Measurements from ENCODE around the gene CRY2. TPM values are rescaled to one million over a fixed set of nuclear protein-coding genes. Genes with fewer than 3 reads are reported as not detected.

Gene CRY2
- total and polyA plus RNA-seq, 2 experiments from 2014 or later, result 9.5 to 15.4 TPM

DNA sequence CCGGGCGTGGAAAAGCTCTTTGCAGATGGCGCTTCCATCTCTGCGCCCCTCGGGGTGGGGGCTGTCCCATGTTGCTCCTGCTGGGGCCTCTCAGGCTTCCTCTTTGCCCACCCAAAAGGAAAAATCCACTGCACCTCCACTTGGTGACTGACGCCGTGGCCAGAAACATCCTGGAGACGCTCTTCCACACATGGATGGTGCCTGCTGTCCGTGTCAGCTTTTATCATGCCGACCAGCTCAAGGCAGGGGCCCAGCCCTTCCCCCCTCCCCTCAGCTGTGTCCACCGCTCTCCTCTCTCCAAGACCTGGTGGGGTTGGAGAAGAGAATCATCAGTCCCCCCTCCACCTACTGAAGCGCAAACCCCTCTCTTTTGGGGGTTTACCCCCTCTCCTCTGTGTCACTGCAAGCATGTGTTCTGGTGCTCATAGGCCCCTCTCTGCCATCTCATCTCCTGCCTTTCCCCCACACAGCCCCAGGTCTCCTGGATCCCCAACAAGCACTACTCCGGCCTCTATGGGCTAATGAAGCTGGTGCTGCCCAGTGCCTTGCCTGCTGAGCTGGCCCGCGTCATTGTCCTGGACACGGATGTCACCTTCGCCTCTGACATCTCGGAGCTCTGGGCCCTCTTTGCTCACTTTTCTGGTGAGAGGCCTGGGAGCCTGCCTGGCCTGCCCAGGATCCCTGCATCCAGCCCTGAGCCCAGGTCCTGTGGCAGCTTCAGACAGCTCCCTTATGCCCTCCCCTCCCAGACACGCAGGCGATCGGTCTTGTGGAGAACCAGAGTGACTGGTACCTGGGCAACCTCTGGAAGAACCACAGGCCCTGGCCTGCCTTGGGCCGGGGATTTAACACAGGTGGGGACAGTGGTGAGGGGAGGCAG, 77.0 kb downstream of the CRY2 start:
- H3K4me3 ChIP-seq, result peak overlapping the region; percentile 36; the same call in 1 of the 2 replicates
- no peaks in the 10 kb centered on the region for H3K9me2 ChIP-seq (ENCODE audit: insufficient read depth)
- H3K79me2 ChIP-seq (replicated peaks; ENCODE audit: insufficient read depth), result peaks cover 19% of the 10 kb centered on the region

More for the DNA sequence above, 77.0 kb downstream of the CRY2 start:
- Histone ChIP-seq H4K20me1 (replicated peaks; ENCODE audit: insufficient read depth) (peaks cover 6% of the 10 kb centered on the region; the same call in 1 of the 2 replicates), H3K27me3 (ENCODE audit: insufficient read depth) (peaks cover 9% of the 10 kb centered on the region; the same call in 1 of the 2 replicates), H3K4me1 (ENCODE audit: insufficient read depth) (peaks cover 30% of the 10 kb centered on the region), H3F3A (replicated peaks; ENCODE audit: low read depth) (peaks cover 14% of the 10 kb centered on the region), H3K27ac (ENCODE audit: low read depth) (no peak overlapping the region), H2AFZ (no peak overlapping the region), H3K36me3 (ENCODE audit: insufficient read depth) (no peaks in the 10 kb centered on the region), H3K4me2 (peak overlapping the region; percentile 57; the same call in 1 of the 2 replicates)
- Mint-ChIP-seq H3K9me3 (no peaks in the 10 kb centered on the region; the same call in 2 of the 3 replicates), H3K4me1 (peaks cover 27% of the 10 kb centered on the region), H3K27ac (no peak overlapping the region), H3K36me3 (ENCODE audit: low read depth) (peaks cover 42% of the 10 kb centered on the region), H3K4me3 (peak overlapping the region; percentile 65), H3K27me3 (ENCODE audit: insufficient read depth, low read depth, poor library complexity) (peaks cover 29% of the 10 kb centered on the region)
- no peak for TF ChIP-seq CTCF (conservative IDR thresholded peaks at IDR 0.05; ENCODE audit: low read depth in 2 of 2)
- TF ChIP-seq JUNB (IDR thresholded peaks at IDR 0.05; ENCODE audit: unreplicated experiment), result no peak
- no peak for TF ChIP-seq NANOG (IDR thresholded peaks at IDR 0.05; ENCODE audit: borderline replicate concordance)
- TF ChIP-seq STAT1 (IDR thresholded peaks at IDR 0.05; ENCODE audit: unreplicated experiment), result no peak
- TF ChIP-seq ZNF462 (CRISPR knock-in tag; IDR thresholded peaks at IDR 0.05), result no peak
- TF ChIP-seq ZNF114 (CRISPR knock-in tag; IDR thresholded peaks at IDR 0.05), result no peak
- TF ChIP-seq ZNF331 (CRISPR knock-in tag; IDR thresholded peaks at IDR 0.05; ENCODE audit: low read depth), result no peak
- TF ChIP-seq EZH2 (IDR thresholded peaks at IDR 0.05; ENCODE audit: low read depth, unreplicated experiment), result no peak
- no peak for TF ChIP-seq CREB1 (CRISPR knock-in tag; IDR thresholded peaks at IDR 0.05; ENCODE audit: low read depth)
- no peak for TF ChIP-seq ETS1 (IDR thresholded peaks at IDR 0.05)
- TF ChIP-seq REST (IDR thresholded peaks at IDR 0.05; ENCODE audit: unreplicated experiment), result no peak
- no peak; the same call in 1 of the 2 replicates for TF ChIP-seq POLR2AphosphoS5 (IDR thresholded peaks at IDR 0.05; ENCODE audit: low read depth)
- TF ChIP-seq EZH2phosphoT487 (IDR thresholded peaks at IDR 0.05; ENCODE audit: unreplicated experiment), result no peak
- DNase-seq (ENCODE audit: low spot score) (no peak), ATAC-seq (no peak)

Data from GM23338 (cell line).